Measurements from ENCODE around the gene LIX1.
"Not testable (repeated sequence)": the region's sequence is repeated elsewhere in the genome, so short reads cannot be mapped to it uniquely, and the experiment has no call there.

LIX1 gene

GRCh38 chr5:97088774-97089148 is 53.6 kb downstream of the LIX1 start:
- Histone ChIP-seq H3K36me3 (ENCODE audit: insufficient read depth, low read length) (no peaks in the 10 kb centered on the region), H3K4me1 (ENCODE audit: insufficient read depth, low read length) (no peaks in the 10 kb centered on the region), H3K9ac (ENCODE audit: low read length) (no peak overlapping the region), H3K27ac (ENCODE audit: low read depth, low read length) (no peak overlapping the region), H3K4me3 (ENCODE audit: low read depth in 1 of 2, low read length in 2 of 2) (no peak overlapping the region), H3K9me3 (ENCODE audit: low read length) (no peaks in the 10 kb centered on the region), H3K27me3 (ENCODE audit: control insufficient read depth in 1 of 2, insufficient read depth in 2 of 2, low read length in 2 of 2) (no peaks in the 10 kb centered on the region)

- Histone ChIP-seq H3K27ac (ENCODE audit: low read depth, low read length) (no peak overlapping the region), H3K4me3 (ENCODE audit: low read depth in 1 of 2, low read length in 2 of 2) (no peak overlapping the region)
Observed at GRCh38 chr5:97087138-97087537, 55.3 kb downstream of the LIX1 start.

GRCh38 chr5:97085459-97086181 is 56.8 kb downstream of the LIX1 start:
- H3K9me3 ChIP-seq (ENCODE audit: low read length): no peaks in the 10 kb centered on the region
- no peak overlapping the region for H3K9ac ChIP-seq (ENCODE audit: low read length)
- no peaks in the 10 kb centered on the region for H3K4me1 ChIP-seq (ENCODE audit: insufficient read depth, low read length)
- no peak overlapping the region for H3K4me3 ChIP-seq (ENCODE audit: low read depth in 1 of 2, low read length in 2 of 2)
- no peaks in the 10 kb centered on the region for H3K36me3 ChIP-seq (ENCODE audit: insufficient read depth, low read length)
- no peaks in the 10 kb centered on the region for H3K27me3 ChIP-seq (ENCODE audit: control insufficient read depth in 1 of 2, insufficient read depth in 2 of 2, low read length in 2 of 2)
- H3K27ac ChIP-seq (ENCODE audit: low read depth, low read length): no peak overlapping the region

More at GRCh38 chr5:97087138-97087537, 55.3 kb downstream of the LIX1 start:
- no peaks in the 10 kb centered on the region for H3K9me3 ChIP-seq (ENCODE audit: low read length)
- H3K27me3 ChIP-seq (ENCODE audit: control insufficient read depth in 1 of 2, insufficient read depth in 2 of 2, low read length in 2 of 2): no peaks in the 10 kb centered on the region
- no peak overlapping the region for H3K9ac ChIP-seq (ENCODE audit: low read length)
- H3K4me1 ChIP-seq (ENCODE audit: insufficient read depth, low read length): no peaks in the 10 kb centered on the region
- no peaks in the 10 kb centered on the region for H3K36me3 ChIP-seq (ENCODE audit: insufficient read depth, low read length)

- not testable (repeated sequence) for H3K27me3 ChIP-seq (ENCODE audit: control insufficient read depth in 1 of 2, insufficient read depth in 2 of 2, low read length in 2 of 2); H3K9me3 ChIP-seq (ENCODE audit: low read length); H3K4me3 ChIP-seq (ENCODE audit: low read depth in 1 of 2, low read length in 2 of 2); H3K4me1 ChIP-seq (ENCODE audit: insufficient read depth, low read length); H3K9ac ChIP-seq (ENCODE audit: low read length); H3K36me3 ChIP-seq (ENCODE audit: insufficient read depth, low read length); H3K27ac ChIP-seq (ENCODE audit: low read depth, low read length)
Observed at GRCh38 chr5:97084782-97085458, 57.5 kb downstream of the LIX1 start.

- H3K4me3 ChIP-seq (ENCODE audit: low read depth in 1 of 2, low read length in 2 of 2): no peak overlapping the region
- no peak overlapping the region for H3K27ac ChIP-seq (ENCODE audit: low read depth, low read length)
- no peak overlapping the region for H3K9ac ChIP-seq (ENCODE audit: low read length)
- no peaks in the 10 kb centered on the region for H3K9me3 ChIP-seq (ENCODE audit: low read length)
- no peaks in the 10 kb centered on the region for H3K27me3 ChIP-seq (ENCODE audit: control insufficient read depth in 1 of 2, insufficient read depth in 2 of 2, low read length in 2 of 2)
- no peaks in the 10 kb centered on the region for H3K4me1 ChIP-seq (ENCODE audit: insufficient read depth, low read length)
- H3K36me3 ChIP-seq (ENCODE audit: insufficient read depth, low read length): no peaks in the 10 kb centered on the region
Observed at GRCh38 chr5:97078958-97079743, 63.3 kb downstream of the LIX1 start.

- no peak overlapping the region for H3K27ac ChIP-seq (ENCODE audit: low read depth, low read length)
- H3K4me1 ChIP-seq (ENCODE audit: insufficient read depth, low read length): peaks cover 4% of the 10 kb centered on the region
- H3K4me3 ChIP-seq (ENCODE audit: low read depth in 1 of 2, low read length in 2 of 2): no peak overlapping the region
- no peaks in the 10 kb centered on the region for H3K27me3 ChIP-seq (ENCODE audit: control insufficient read depth in 1 of 2, insufficient read depth in 2 of 2, low read length in 2 of 2)
- no peak overlapping the region for H3K9ac ChIP-seq (ENCODE audit: low read length)
- no peaks in the 10 kb centered on the region for H3K9me3 ChIP-seq (ENCODE audit: low read length)
- H3K36me3 ChIP-seq (ENCODE audit: insufficient read depth, low read length): no peaks in the 10 kb centered on the region
Observed at GRCh38 chr5:97077246-97077645, 65.2 kb downstream of the LIX1 start.

GRCh38 chr5:97076098-97076497 is 66.3 kb downstream of the LIX1 start:
- Histone ChIP-seq H3K4me1 (ENCODE audit: insufficient read depth, low read length) (peaks cover 14% of the 10 kb centered on the region), H3K27me3 (ENCODE audit: control insufficient read depth in 1 of 2, insufficient read depth in 2 of 2, low read length in 2 of 2) (no peaks in the 10 kb centered on the region), H3K27ac (ENCODE audit: low read depth, low read length) (no peak overlapping the region)

GRCh38 chr5:97075649-97076048 is 66.8 kb downstream of the LIX1 start:
- Histone ChIP-seq H3K27ac (ENCODE audit: low read depth, low read length) (no peak overlapping the region), H3K36me3 (ENCODE audit: insufficient read depth, low read length) (no peaks in the 10 kb centered on the region), H3K9ac (ENCODE audit: low read length) (no peak overlapping the region), H3K4me1 (ENCODE audit: insufficient read depth, low read length) (peaks cover 14% of the 10 kb centered on the region), H3K27me3 (ENCODE audit: control insufficient read depth in 1 of 2, insufficient read depth in 2 of 2, low read length in 2 of 2) (no peaks in the 10 kb centered on the region), H3K9me3 (ENCODE audit: low read length) (no peaks in the 10 kb centered on the region), H3K4me3 (ENCODE audit: low read depth in 1 of 2, low read length in 2 of 2) (no peak overlapping the region)

More at GRCh38 chr5:97076098-97076497, 66.3 kb downstream of the LIX1 start:
- H3K4me3 ChIP-seq (ENCODE audit: low read depth in 1 of 2, low read length in 2 of 2): no peak overlapping the region
- H3K9ac ChIP-seq (ENCODE audit: low read length): no peak overlapping the region
- no peaks in the 10 kb centered on the region for H3K36me3 ChIP-seq (ENCODE audit: insufficient read depth, low read length)
- H3K9me3 ChIP-seq (ENCODE audit: low read length): no peaks in the 10 kb centered on the region

- no peaks in the 10 kb centered on the region for H3K9me3 ChIP-seq (ENCODE audit: low read length)
- no peak overlapping the region for H3K9ac ChIP-seq (ENCODE audit: low read length)
- no peaks in the 10 kb centered on the region for H3K27me3 ChIP-seq (ENCODE audit: control insufficient read depth in 1 of 2, insufficient read depth in 2 of 2, low read length in 2 of 2)
- no peak overlapping the region for H3K27ac ChIP-seq (ENCODE audit: low read depth, low read length)
- peaks cover 14% of the 10 kb centered on the region for H3K4me1 ChIP-seq (ENCODE audit: insufficient read depth, low read length)
- H3K4me3 ChIP-seq (ENCODE audit: low read depth in 1 of 2, low read length in 2 of 2): no peak overlapping the region
- H3K36me3 ChIP-seq (ENCODE audit: insufficient read depth, low read length): no peaks in the 10 kb centered on the region
Observed at GRCh38 chr5:97074859-97075489, 67.4 kb downstream of the LIX1 start.

GRCh38 chr5:97073420-97073819 is 69.0 kb downstream of the LIX1 start:
- no peak overlapping the region for H3K9ac ChIP-seq (ENCODE audit: low read length)
- no peaks in the 10 kb centered on the region for H3K9me3 ChIP-seq (ENCODE audit: low read length)
- H3K27ac ChIP-seq (ENCODE audit: low read depth, low read length): no peak overlapping the region
- H3K27me3 ChIP-seq (ENCODE audit: control insufficient read depth in 1 of 2, insufficient read depth in 2 of 2, low read length in 2 of 2): no peaks in the 10 kb centered on the region
- no peaks in the 10 kb centered on the region for H3K36me3 ChIP-seq (ENCODE audit: insufficient read depth, low read length)
- H3K4me1 ChIP-seq (ENCODE audit: insufficient read depth, low read length): peaks cover 14% of the 10 kb centered on the region
- H3K4me3 ChIP-seq (ENCODE audit: low read depth in 1 of 2, low read length in 2 of 2): no peak overlapping the region

GRCh38 chr5:97072696-97073095 is 69.7 kb downstream of the LIX1 start:
- peaks cover 18% of the 10 kb centered on the region for H3K4me1 ChIP-seq (ENCODE audit: insufficient read depth, low read length)
- H3K9ac ChIP-seq (ENCODE audit: low read length): no peak overlapping the region
- no peak overlapping the region for H3K4me3 ChIP-seq (ENCODE audit: low read depth in 1 of 2, low read length in 2 of 2)
- H3K27ac ChIP-seq (ENCODE audit: low read depth, low read length): no peak overlapping the region
- no peaks in the 10 kb centered on the region for H3K36me3 ChIP-seq (ENCODE audit: insufficient read depth, low read length)
- no peaks in the 10 kb centered on the region for H3K9me3 ChIP-seq (ENCODE audit: low read length)
- no peaks in the 10 kb centered on the region for H3K27me3 ChIP-seq (ENCODE audit: control insufficient read depth in 1 of 2, insufficient read depth in 2 of 2, low read length in 2 of 2)

All from muscle layer of colon (tissue), 2 donors.